Transverse colon (tissue), 4 donors: ENCODE measurements around the gene RHO.

Experiments used
- CTCF ChIP-seq, 5 experiments: fragments of 200-600 bp in 3 of 5; fragments of 450-650 bp in 2 of 5; sonication (generic) in 3 of 5; IDR thresholded peaks; 1 replicate in 2 of 5; 2 replicates in 3 of 5; pipeline ENCODE4 v1.5.1; 2016 to 2017; ENCODE audit warnings: antibody characterized with exemption in 5 of 5, inconsistent platforms in 3 of 5, mild to moderate bottlenecking in 2 of 5, moderate library complexity in 1 of 5
- POLR2A ChIP-seq: fragments of 450-650 bp; IDR thresholded peaks from one replicate; pipeline ENCODE4 v1.6.1; 2016; ENCODE audit warnings: antibody characterized with exemption, mild to moderate bottlenecking, moderate library complexity
- POLR2AphosphoS5 ChIP-seq, 3 donors: sonication (generic); formaldehyde crosslinking; IDR thresholded peaks; one replicate each; pipeline ENCODE4 v1.6.1; 2016; ENCODE audit warnings: antibody characterized with exemption in 3 of 3

DNA sequence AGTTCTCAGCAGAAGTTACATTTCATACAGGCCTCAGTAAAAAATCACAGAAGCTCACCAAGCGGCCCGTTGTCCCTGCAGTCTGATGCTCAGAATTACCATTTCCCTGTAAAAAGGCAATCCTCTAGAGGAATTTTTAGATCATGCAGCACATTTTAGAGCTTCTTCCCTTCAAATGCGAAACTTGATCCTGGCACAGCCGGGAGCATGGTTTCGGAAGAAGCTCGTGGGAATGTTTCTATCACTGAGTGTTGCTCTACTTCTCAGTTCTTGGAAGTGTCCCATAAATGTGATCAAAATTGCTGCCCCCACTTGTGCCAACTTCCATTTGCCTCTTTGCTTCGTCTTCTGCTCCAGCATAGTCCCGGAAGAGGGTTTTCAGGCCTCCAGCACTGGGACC is 10.8 kb downstream of the RHO start:
- TF ChIP-seq CTCF (IDR thresholded peaks at IDR 0.05) (no peak), POLR2AphosphoS5 (IDR thresholded peaks at IDR 0.05) (no peak), POLR2A (no peak)
